IgD-negative memory B cell (primary cell): ENCODE measurements around the gene PSMD14. TPM values are rescaled to one million over a fixed set of nuclear protein-coding genes. Genes with fewer than 3 reads are reported as not detected.

Experiments used
- H3K27ac Mint-ChIP-seq, 3 donors: one replicate each; pipeline ENCODE4 v1.8.0; 2020 to 2022; ENCODE audit warnings: mild to moderate bottlenecking in 3 of 3, mixed read lengths in 3 of 3, moderate library complexity in 1 of 3
- H3K27me3 Mint-ChIP-seq: one replicate; pipeline ENCODE4 v1.8.0; 2021; ENCODE audit warnings: mixed read lengths
- H3K36me3 Mint-ChIP-seq: one replicate; pipeline ENCODE4 v1.8.0; 2020; ENCODE audit warnings: mild to moderate bottlenecking, mixed read lengths
- H3K4me1 Mint-ChIP-seq, 3 donors: one replicate each; pipeline ENCODE4 v1.8.0; 2020 to 2022; ENCODE audit warnings: mixed read lengths in 3 of 3, mild to moderate bottlenecking in 1 of 3
- H3K4me3 Mint-ChIP-seq, 4 donors: one replicate each; pipeline ENCODE4 v1.8.0; 2020 to 2022; ENCODE audit warnings: mild to moderate bottlenecking in 4 of 4, mixed read lengths in 4 of 4, moderate library complexity in 3 of 4
- H3K9me3 Mint-ChIP-seq, 3 donors: one replicate each; pipeline ENCODE4 v1.8.0; 2020 to 2021; ENCODE audit warnings: mixed read lengths in 3 of 3, mild to moderate bottlenecking in 1 of 3
- polyA plus RNA-seq: library from polyadenylated mRNA; unstranded; fragments of 300-500 nt; fragmentation: Illumina TruSeq; gene quantifications from one replicate; pipeline ENCODE4 v1.2.3, GENCODE V29; 2021

Gene PSMD14
- polyA plus RNA-seq, 1 donor from 2014 or later: 41.1 TPM

DNA sequence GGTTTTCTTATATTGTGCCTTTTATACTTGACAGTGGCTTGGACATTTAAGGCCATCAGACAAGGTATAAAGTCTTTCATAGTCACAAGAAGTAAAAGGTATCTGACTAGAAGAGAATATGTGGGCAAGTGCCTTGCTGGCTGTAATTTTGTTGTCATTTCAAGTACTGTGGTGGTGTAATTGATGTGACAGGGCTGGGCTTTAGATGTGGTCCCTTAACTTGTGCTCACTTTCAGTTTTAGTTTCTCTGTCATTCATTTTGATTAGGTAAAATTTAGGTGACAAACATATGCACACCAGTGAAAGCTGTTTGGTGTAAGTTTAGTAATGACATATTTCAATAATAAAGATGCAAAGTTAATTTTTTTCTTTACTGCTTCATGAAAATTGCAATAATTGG is 76.6 kb downstream of the PSMD14 start:
- no peaks in the 10 kb centered on the region for H3K27me3 Mint-ChIP-seq
- H3K36me3 Mint-ChIP-seq: peaks cover 5% of the 10 kb centered on the region
- H3K27ac Mint-ChIP-seq: no peak overlapping the region
- no peaks in the 10 kb centered on the region for H3K9me3 Mint-ChIP-seq
- H3K4me1 Mint-ChIP-seq: peaks cover 0 to 15% (median 6%) of the 10 kb centered on the region in 3 donors
- H3K4me3 Mint-ChIP-seq: no peak overlapping the region

DNA sequence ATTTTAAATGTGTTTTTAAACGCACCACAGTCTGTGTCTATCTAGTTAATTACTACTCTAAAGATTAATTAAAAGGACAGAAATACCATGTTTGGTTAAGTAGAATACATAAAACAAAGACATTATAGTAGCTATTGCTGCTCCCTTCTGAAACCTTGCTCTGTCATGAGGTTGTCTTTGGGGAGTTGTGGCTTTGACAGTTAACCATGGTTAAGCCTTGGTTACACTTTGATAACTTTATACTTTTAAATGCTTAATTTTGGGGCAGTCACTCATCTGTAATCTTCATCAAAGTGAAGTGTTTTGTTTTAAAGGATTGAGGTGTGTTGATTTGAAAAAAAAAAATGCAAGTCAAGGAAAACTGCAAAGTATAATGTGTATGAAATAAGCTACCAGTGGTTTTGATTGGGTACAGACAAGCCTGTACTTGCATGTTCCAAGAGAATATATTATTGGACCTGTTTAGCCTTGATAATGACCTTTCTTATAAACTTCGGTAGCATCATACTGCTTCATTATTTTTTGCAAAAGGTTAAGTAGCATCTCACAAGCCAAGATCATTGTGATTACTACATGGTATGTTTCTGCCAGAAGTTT is 78.1 kb downstream of the PSMD14 start:
- Mint-ChIP-seq H3K36me3 (peaks cover 7% of the 10 kb centered on the region), H3K27me3 (no peaks in the 10 kb centered on the region), H3K27ac (no peak overlapping the region)

DNA sequence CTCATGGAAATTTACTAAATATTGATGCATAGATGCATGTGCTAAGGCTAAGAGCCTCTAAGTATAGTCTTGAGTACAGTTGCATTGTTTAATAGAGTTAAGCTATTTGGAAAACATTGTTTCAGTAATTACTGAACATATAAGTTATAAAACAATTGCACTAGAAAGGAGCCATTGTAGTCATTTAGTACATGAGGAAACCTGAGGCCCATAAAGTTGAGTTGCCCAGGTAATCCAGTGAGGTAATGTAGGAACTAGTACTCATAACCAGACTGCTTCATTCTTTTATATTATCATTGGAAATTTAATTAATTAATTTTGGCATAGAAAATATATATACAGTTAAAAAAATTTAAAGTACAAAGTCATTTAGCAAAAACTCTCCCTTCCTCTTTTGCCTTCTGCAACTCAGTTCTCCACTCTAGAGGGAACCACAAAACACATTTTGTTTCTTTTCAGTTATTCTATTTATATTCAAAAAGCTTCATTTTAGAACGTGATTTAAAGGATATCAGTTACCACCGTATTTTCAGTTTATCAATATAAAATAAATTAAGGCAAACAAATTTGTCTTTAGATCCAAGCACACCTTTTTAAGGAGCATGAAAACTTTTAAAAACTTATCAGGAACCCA is 80.0 kb downstream of the PSMD14 start:
- Mint-ChIP-seq H3K4me3 (no peak overlapping the region), H3K27me3 (no peaks in the 10 kb centered on the region), H3K9me3 (no peaks in the 10 kb centered on the region), H3K27ac (no peak overlapping the region), H3K36me3 (peaks cover 9% of the 10 kb centered on the region), H3K4me1 (peaks cover 0 to 15% (median 6%) of the 10 kb centered on the region in 3 donors)

More for the DNA sequence above, 78.1 kb downstream of the PSMD14 start:
- H3K4me1 Mint-ChIP-seq: peaks cover 0 to 15% (median 6%) of the 10 kb centered on the region in 3 donors
- H3K9me3 Mint-ChIP-seq: no peaks in the 10 kb centered on the region
- no peak overlapping the region for H3K4me3 Mint-ChIP-seq

DNA sequence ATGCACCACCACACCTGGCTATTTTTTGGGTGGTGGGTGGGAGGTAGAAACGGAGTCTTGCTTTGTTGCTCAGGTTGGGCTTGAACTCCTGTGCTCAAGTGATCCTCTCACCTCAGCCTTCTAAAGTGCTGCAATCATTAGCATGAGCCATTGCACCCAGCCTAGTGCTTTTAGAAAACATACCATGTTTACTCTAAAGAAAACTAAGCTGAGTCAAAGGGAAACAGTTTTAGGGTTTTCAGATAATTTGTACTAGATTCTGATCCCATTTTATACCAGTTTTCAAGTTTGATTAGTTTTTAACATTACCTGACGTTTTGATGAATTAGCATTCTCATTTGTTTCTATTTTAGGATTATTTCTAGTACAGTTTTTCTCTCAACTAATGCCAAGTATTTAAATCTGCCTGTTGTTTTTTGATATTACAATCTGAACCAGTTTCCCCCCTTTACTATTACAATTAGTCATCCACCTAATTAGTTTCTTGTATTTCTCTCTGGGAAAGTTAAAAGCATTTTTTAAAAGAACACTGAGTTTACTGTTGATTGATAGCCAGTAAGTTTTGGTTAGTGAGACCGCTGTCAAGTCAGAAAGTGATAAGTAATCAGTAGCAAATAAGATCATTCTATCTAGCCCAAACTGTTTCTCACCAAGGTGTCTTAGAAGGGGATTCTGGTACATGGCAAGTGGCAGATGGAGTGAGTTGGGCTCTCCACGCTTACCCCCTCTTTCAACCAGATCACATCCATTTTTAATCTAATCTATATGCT is 83.7 kb downstream of the PSMD14 start:
- Mint-ChIP-seq H3K4me1 (no peaks in the 10 kb centered on the region), H3K4me3 (no peak overlapping the region), H3K27ac (no peak overlapping the region), H3K27me3 (no peaks in the 10 kb centered on the region), H3K36me3 (peaks cover 21% of the 10 kb centered on the region), H3K9me3 (no peaks in the 10 kb centered on the region)

DNA sequence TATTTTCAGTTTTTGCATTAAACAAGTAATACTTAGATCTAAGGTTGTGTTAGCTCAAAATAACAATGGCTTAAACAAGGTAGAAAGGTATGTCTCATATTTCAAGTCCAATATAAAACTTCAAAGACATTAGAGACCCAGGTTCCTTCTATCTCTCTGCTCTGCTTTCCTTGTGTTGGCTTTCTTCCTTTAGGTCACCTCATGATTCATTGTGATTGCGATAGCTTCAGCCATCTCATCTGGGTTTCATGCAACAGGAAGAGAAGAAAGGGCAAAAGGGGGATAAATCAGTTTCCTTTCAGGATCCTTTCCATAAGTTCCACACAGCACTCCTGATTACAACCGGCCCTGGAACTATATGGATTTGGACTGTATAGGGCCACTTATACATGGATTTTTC is 91.9 kb downstream of the PSMD14 start:
- Mint-ChIP-seq H3K27me3 (no peaks in the 10 kb centered on the region), H3K36me3 (peaks cover 25% of the 10 kb centered on the region), H3K4me3 (no peak overlapping the region), H3K27ac (no peak overlapping the region), H3K9me3 (peaks cover 0 to 2% (median 0%) of the 10 kb centered on the region in 3 donors), H3K4me1 (peaks cover 0 to 2% (median 0%) of the 10 kb centered on the region in 3 donors)

DNA sequence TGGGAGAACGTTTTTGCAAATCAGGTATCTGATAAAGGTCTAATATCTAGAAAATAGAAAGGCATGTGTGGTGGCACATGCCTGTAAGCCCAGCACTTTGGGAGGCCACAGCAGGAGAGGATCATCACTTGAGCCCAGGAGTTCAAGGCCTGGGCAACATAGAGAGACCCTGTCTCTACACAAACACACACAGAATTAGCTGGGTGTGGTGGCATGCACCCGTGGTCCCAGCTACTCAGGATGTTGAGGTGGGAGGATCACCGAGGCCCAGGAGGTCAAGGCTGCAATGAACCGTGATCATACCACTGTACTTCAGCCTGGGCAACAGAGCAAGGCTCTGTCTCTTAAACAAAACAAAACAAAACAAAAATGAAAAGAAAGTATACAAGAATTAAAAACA is 94.1 kb downstream of the PSMD14 start:
- H3K4me3 Mint-ChIP-seq: no peak overlapping the region
- peaks cover 11% of the 10 kb centered on the region for H3K36me3 Mint-ChIP-seq
- H3K9me3 Mint-ChIP-seq: peaks cover 0 to 2% (median 0%) of the 10 kb centered on the region in 3 donors
- H3K4me1 Mint-ChIP-seq: peaks cover 0 to 2% (median 0%) of the 10 kb centered on the region in 3 donors
- no peaks in the 10 kb centered on the region for H3K27me3 Mint-ChIP-seq
- H3K27ac Mint-ChIP-seq: no peak overlapping the region

DNA sequence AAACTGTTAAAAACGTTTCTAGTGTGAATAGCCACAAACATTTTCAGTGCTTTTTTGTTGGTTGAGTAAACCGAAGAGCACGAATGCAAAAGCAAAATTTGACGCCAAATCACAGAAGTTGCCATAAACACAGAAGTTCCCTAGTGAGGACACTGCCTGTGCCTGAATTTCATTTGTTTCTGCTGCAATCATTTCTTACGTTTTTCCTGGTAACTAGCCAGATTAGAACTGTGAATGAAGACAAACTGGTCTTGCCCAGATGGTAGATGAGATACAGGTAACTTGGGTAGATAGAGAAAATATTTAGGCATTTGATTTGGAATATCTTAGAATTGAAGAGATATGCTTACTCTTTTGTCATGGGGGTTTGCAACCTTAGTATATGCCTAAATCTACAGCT is 98.1 kb downstream of the PSMD14 start:
- Mint-ChIP-seq H3K27ac (no peak overlapping the region), H3K36me3 (peaks cover 5% of the 10 kb centered on the region), H3K27me3 (no peaks in the 10 kb centered on the region), H3K9me3 (no peaks in the 10 kb centered on the region), H3K4me1 (peaks cover 0 to 2% (median 0%) of the 10 kb centered on the region in 3 donors), H3K4me3 (no peak overlapping the region)

DNA sequence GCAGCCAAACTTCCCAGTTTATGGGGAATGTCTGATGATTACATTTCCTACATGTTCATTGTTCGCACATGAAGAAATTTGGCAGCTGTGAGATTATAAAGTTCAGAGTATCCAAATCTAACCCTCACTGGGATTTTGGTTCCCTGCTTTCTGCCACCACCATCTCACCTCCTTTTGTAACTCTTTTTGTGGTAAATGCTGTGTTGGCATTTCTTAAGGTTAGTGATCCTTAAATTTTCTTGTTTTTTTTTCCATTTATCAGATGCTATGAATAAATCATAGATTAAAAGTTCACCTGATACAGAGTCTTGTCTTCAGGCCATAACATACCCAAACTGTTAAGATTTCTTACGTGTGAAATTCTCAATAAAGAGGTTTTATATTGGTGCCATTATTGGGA is 99.4 kb downstream of the PSMD14 start:
- peaks cover 0 to 2% (median 0%) of the 10 kb centered on the region in 3 donors for H3K4me1 Mint-ChIP-seq
- no peaks in the 10 kb centered on the region for H3K9me3 Mint-ChIP-seq
- H3K4me3 Mint-ChIP-seq: no peak overlapping the region
- peaks cover 2% of the 10 kb centered on the region for H3K36me3 Mint-ChIP-seq
- no peaks in the 10 kb centered on the region for H3K27me3 Mint-ChIP-seq
- H3K27ac Mint-ChIP-seq: no peak overlapping the region

DNA sequence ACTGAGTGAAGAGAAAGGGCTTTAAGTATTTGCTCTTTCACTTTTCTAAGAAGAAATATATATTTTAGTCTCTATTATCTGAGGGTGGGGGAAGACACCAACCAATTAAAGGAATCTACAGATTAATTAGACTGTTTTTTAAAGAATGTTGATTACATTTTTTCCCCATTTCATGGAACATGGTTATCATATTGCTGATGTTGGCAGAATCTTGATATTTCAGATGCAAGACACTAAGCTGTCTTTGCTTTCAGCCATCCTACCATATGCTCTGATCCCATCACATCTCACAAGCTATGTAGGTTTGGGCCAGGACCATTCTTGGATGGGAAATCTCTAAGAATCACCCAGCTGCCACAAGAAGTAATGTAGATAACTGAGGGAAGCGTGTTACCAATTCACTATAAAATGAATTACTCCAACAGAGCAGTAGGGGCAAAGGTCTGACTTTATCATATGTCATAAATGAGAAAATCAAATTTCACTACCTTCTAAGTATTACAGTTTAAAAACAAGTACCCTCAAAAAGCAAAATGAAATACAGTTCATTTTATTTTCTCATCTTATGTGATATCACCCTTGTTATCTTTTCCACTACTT is 101.2 kb downstream of the PSMD14 start:
- Mint-ChIP-seq H3K27me3 (no peaks in the 10 kb centered on the region), H3K9me3 (no peaks in the 10 kb centered on the region), H3K4me3 (no peak overlapping the region), H3K4me1 (peaks cover 2 to 4% (median 3%) of the 10 kb centered on the region in 3 donors), H3K36me3 (peaks cover 3% of the 10 kb centered on the region), H3K27ac (no peak overlapping the region)

DNA sequence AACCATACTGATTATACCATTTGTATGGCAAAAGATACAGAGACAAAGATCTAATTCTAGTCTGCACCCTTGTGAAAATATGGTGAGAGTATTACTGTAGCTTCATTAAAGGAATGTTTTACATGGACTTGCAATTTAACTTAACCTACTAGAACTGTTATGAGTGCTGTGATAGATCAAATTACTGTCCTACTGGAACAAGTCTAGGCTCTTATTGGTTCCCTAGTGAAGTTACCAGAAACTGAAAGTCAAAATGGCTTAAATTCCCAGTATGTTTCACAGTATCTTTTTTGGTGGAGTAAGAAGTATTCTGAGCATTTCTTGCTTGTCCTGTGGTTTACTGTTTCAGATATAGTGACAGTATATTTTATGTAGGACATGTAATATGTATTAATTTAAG is 104.1 kb downstream of the PSMD14 start:
- peaks cover 24% of the 10 kb centered on the region for H3K27me3 Mint-ChIP-seq
- H3K4me3 Mint-ChIP-seq: no peak overlapping the region
- H3K4me1 Mint-ChIP-seq: peaks cover 20 to 31% (median 22%) of the 10 kb centered on the region in 3 donors
- H3K27ac Mint-ChIP-seq: no peak overlapping the region
- H3K36me3 Mint-ChIP-seq: peaks cover 3% of the 10 kb centered on the region
- H3K9me3 Mint-ChIP-seq: no peaks in the 10 kb centered on the region

DNA sequence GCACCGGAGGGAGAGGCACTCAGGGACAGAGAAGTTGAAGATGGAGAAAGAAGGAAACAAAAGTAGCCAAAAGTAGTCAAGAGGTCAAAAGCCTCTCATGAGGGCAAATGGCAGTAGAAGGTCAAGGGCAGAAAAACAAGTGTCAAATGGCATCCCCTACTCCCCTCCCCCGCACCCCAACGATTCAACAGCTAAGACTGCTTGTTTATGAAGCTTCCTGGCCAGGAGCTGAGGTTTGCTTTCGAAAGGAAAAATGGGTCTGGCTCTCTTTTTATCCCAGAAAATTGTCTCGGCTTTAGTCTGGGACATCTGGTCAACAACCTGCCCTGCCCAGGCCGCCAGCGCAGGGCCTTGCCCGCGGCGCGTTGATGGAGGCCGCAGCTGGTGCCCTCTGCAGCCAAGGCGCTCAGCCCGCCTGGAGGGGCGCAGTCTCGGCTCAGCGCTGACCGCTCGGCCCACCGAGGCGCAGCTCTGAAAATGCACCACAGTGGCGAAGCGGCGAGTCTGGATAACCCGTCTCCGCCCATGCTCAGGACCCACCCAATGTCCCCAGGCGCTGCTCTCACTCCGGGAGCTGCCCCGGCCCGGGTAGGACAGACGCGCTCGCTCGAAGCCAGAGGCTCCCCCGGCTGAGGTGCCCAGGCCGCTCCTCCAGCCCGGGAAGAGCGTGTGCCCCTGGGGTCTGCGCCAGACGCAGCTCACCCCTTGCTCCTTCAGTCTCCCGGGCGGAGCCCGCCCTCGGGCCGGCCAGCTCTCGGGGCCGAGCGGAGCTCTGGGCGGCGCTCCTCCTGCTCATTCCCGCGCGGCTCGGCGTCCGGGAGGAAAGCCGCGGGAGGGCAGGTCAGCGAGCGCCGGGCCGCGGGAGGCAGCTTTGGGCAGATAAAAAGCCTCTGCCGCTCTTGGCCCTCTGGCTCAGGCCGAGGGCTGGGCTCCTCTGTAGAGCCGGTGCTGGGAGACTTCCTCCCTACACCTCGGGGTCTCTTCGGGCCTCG is 106.1 kb downstream of the PSMD14 start:
- H3K27ac Mint-ChIP-seq: peak overlapping the region; percentile 63 to 81 (median 81)
- H3K27me3 Mint-ChIP-seq: peaks cover 43% of the 10 kb centered on the region
- H3K36me3 Mint-ChIP-seq: peaks cover 3% of the 10 kb centered on the region
- H3K4me1 Mint-ChIP-seq: peaks cover 23 to 50% (median 35%) of the 10 kb centered on the region in 3 donors
- H3K9me3 Mint-ChIP-seq: no peaks in the 10 kb centered on the region
- peak overlapping the region; percentile 73 to 92 (median 84) for H3K4me3 Mint-ChIP-seq

DNA sequence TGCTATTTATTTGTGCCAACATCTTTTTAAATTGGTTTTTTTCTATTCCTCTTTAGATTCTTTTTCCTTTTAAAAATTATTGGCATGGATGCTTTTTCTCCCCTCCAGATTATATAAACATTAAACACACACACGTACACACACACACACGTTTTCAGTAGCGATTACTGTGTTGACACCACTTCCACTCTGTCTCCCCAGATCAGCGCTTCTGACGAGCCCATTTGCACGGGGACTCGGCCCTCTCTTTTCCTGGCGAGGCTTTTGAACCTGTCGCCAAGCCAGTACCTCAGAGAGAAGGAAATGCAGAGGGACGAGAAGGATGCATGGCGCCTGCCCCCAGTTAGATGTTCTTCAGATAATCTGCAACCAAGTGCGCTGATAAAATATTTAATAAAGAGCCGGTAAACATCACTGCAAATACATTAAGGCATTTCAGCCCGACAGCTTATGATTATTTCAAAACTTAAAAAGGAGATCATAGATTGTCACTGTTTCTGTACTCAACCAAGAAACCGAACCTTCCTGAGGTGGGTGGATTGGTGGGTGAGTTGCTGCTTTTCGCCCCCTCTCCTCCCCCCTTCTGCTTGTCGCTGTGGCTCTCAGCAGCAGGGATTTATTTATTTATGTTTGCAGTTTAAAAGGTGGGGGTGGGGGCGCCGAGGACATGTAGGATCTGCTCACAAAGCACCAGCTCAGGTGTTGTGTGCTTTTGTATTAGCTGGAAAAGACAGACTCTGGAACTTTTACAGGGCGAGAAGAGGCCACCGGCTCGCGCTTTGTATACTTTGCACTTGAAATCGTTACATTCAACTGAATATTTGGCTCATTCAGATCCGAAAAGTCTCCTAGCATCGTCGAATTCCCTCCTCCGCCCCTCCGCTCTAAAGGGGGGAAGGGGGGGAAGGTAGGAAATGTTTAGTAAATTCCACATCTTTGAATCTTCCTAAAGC is 107.1 kb downstream of the PSMD14 start:
- Mint-ChIP-seq H3K4me1 (peaks cover 26 to 53% (median 36%) of the 10 kb centered on the region in 3 donors), H3K9me3 (no peaks in the 10 kb centered on the region), H3K27ac (peak overlapping the region in 2 of 3 donors; percentile 5 to 73), H3K4me3 (peak overlapping the region; percentile 73 to 92 (median 84)), H3K36me3 (peaks cover 3% of the 10 kb centered on the region), H3K27me3 (peaks cover 48% of the 10 kb centered on the region)

DNA sequence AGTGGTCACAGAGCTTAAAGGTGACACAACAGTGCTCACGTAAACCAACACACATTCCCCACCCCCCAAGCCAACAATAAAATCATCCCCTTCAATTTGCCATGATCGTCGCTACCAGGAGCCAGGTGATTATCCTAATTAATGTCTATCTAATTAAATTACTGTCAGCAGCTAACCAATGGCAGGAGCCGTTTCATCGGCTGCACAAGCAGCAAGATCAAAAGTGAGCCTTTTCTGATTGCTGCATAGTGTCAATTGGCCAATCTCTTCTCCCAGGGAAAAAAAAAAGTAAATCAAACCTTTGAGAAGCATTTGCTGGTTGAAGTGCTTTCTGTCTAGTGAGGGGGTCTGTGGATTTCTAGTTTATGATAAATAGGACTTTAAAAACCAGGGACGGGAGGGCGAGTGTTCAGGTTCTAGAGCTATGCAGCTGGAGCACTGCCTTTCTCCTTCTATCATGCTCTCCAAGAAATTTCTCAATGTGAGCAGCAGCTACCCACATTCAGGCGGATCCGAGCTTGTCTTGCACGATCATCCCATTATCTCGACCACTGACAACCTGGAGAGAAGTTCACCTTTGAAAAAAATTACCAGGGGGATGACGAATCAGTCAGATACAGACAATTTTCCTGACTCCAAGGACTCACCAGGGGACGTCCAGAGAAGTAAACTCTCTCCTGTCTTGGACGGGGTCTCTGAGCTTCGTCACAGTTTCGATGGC is 107.9 kb downstream of the PSMD14 start, which contains the start of gene TBR1:
TSS of gene TBR1 (plus strand) at position 311 of the 721 bp plus-strand sequence. CDS start at position 425, 114 bp downstream.
- peak within 1 kb of the TSS; percentile 73 to 92 (median 84) for H3K4me3 Mint-ChIP-seq
- peaks cover 54% of the 10 kb centered on the region for H3K27me3 Mint-ChIP-seq
- H3K9me3 Mint-ChIP-seq: no peaks in the 10 kb centered on the region
- H3K36me3 Mint-ChIP-seq: peaks cover 3% of the 10 kb centered on the region
- peak within 1 kb of the TSS; percentile 73 to 91 (median 82) for H3K27ac Mint-ChIP-seq
- H3K4me1 Mint-ChIP-seq: peaks cover 27 to 55% (median 36%) of the 10 kb centered on the region in 3 donors
